ENCODE data around the gene CEBPB.
"Not testable (repeated sequence)": the region's sequence is repeated elsewhere in the genome, so short reads cannot be mapped to it uniquely, and the experiment has no call there.

The CEBPB gene

DNA sequence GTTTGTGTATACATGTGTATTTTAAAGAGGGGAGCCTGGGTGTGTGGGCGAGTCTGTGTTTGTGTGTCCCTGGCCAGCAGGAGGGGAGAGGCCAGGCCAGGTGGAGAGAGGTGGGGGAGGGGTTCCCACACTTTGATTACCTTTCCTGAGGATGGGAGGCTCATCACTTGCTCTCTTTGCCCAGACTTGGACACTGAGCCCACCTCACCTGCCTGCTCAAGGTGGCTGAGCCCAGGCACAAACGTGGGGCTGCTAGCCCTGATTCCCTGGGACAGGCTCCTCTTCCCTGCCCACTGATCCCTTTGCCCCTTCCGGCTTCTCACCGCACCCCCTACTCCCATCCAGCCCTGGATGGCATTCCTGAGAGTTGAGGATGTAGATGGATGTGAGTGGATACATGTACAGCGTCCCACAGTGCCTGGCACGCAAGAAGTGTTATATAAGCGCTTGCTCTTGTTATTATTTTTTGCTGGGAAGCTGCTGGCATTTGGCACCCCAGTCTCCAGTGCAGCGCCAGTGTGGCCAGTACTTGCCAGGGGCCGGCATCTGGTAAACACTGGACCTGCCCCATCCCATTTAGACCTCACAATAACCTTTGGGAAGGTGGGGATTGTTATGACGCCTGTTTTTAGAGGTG is 2.7 kb downstream of the CEBPB start:
- no peak for DNase-seq (ENCODE audit: low read depth, low spot score)

- no peak for DNase-seq (ENCODE audit: low read depth, low spot score)
Measured at GRCh38 chr20:50193836-50194421, 3.3 kb downstream of the CEBPB start.

- DNase-seq (ENCODE audit: low read depth, low spot score): no peak
Measured at GRCh38 chr20:50194422-50194830, 3.8 kb downstream of the CEBPB start.

DNA sequence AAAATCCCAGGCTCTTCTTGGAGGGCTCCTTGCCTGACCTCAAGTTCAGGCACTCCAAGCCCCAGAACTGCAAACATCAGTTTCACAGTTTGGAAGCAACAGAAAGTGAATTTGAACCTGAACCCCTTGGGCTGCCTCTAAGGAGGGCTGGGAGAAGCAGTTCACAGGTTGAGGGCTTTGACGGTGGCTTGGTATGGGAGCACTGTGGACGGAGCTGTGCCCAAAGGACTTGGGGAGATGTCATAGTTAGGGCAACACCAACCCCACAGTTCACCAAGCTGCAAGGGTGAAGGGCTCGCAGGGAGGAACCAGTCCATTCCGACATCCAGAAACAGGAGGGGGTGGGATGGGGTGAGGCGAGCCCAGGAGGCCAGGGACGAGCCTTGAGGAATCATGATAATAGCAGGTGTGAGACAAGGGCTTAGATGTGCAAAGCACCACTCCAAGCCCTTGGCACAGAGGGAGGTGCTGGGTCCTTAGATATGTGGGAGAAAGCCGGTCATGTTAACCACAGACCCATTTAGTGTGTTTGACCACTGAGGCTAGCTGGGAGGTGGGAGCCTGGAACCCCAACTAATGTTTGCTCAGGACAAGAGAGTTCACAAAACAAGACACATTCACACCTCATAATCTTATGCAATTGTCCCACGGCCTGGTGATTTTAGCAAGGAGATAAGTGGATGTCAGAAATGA is 4.3 kb downstream of the CEBPB start:
- no peak for DNase-seq (ENCODE audit: low read depth, low spot score)

DNA sequence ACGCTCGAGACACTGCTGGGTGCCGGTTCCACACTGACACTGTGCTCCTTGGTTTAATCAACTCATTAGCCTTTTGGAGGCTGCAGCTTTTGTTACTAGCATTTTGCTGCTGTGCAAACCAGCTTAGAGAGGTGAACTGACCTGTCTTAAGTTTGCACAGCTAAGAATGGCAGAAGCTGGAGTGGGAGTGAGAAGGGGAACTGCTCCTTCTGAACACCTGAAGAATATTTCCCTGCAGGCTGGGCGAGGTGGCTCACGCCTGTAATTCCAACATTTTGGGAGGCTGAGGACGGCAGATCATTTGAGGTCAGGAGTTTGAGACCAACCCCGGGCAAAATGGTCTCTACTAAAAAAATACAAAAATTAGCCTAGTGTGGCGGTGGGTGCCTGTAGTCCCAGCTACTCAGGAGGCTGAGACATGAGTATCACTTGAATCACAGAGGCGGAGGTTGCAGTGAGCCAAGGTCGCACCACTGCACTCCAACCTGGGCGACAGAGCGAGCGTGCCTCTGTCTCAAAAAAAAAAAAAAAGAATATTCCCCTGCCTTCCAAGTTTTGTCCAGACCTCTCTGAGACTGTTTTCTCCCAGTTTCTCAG is 5.0 kb downstream of the CEBPB start:
- no peak for DNase-seq (ENCODE audit: low read depth, low spot score)

DNA sequence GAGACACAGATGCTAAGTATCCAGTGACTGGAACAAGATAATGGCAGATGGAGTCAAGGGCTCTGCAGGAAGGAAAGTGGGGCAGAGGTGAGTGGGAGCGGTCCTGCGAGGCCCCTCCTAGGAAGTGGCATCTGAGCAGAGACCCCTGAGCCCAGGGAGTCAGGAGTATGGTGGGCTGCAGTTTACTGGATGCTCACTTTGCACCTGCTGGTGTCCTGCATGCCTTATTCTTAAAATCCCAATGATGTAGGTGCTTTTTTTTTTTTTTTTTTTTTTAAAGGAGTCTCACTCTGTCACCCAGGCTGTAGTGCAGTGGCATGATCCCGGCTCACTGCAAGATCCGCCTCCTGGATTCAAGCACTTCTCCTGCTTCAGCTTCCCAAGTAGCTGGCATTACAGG is 5.6 kb downstream of the CEBPB start:
- DNase-seq (ENCODE audit: low read depth, low spot score): no peak

DNA sequence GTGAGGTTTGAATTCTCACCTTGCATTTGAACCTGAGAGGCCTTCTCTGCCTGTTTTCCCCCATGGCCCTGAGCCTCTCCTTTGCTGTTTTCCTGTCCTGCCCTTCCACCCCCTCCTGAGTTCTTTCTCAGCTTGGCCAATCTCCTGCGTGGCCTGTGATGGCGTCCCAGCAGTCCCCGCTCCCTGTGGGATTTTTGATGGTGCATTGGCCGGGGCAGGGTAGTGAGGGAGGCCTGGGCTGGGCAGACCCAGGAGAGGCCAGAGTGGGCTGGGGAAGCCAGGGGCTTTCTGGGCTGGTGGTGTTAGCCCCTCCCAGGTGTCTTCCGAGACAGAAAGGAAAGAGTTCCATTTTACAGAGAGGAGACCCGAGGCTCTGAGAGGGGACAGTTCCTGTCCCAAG is 6.3 kb downstream of the CEBPB start:
- DNase-seq (ENCODE audit: low read depth, low spot score): no peak

DNA sequence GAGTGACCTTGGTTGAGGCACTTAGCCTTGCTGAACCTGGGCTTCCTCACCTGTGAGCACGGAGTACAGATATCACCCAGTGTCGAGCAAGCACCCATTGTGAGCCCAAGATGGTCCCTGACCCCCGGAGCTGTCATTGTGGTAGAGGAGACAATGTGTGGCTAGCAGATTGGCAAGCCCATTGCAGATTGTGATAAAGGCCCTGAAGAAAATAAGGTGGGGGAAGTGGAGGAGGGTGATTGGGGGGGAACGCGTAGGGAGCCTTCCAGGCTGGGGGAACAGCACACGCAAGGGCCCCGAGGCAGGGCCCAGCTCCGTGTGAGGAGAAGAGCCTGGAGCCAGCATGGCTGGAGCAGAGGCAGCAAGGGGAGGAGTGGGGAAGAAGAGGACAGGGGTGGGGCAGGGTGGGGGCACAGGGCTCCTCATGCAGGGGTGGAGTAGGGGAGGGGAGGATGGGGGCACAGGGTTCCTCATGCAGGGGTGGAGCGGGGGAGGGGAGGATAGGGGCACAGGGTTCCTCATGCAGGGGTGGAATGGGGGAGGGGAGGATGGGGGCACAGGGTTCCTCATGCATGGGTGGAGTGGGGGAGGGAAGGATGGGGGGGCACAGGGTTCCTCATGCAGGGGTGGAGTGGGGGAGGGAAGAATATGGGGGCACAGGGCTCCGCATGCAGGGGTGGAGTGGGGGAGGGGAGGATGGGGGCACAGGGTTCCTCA is 7.0 kb downstream of the CEBPB start:
- no peak for DNase-seq (ENCODE audit: low read depth, low spot score)

- no peak for DNase-seq (ENCODE audit: low read depth, low spot score)
Measured at GRCh38 chr20:50198180-50198666, 7.6 kb downstream of the CEBPB start.

GRCh38 chr20:50198716-50199115 is 8.1 kb downstream of the CEBPB start:
- DNase-seq (ENCODE audit: low read depth, low spot score): no peak

- DNase-seq (ENCODE audit: low read depth, low spot score): no peak
Measured at GRCh38 chr20:50199703-50200102, 9.1 kb downstream of the CEBPB start.

GRCh38 chr20:50200482-50201104 is 10.0 kb downstream of the CEBPB start:
- DNase-seq (ENCODE audit: low read depth, low spot score): no peak

DNA sequence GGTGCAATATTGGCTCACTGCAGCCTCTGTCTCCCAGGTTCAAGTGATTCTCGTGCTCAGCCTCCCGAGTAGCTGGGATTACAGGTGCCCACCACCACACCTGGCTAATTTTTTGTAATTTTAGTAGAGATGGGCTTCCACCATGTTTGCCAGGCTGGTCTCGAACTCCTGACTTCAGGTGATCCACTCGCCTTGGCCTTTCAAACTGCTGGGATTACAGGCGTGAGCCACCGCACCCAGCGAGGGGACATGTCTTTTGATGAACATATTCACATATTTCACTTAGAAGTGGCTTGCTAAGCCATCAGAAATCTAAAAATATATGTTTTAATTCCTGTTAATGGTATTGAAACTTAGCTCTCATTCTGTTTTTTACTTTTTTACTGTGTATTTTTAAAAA is 11.1 kb downstream of the CEBPB start:
- DNase-seq (ENCODE audit: low read depth, low spot score): not testable (repeated sequence)

GRCh38 chr20:50202677-50203076 is 12.0 kb downstream of the CEBPB start:
- DNase-seq (ENCODE audit: low read depth, low spot score): no peak

DNA sequence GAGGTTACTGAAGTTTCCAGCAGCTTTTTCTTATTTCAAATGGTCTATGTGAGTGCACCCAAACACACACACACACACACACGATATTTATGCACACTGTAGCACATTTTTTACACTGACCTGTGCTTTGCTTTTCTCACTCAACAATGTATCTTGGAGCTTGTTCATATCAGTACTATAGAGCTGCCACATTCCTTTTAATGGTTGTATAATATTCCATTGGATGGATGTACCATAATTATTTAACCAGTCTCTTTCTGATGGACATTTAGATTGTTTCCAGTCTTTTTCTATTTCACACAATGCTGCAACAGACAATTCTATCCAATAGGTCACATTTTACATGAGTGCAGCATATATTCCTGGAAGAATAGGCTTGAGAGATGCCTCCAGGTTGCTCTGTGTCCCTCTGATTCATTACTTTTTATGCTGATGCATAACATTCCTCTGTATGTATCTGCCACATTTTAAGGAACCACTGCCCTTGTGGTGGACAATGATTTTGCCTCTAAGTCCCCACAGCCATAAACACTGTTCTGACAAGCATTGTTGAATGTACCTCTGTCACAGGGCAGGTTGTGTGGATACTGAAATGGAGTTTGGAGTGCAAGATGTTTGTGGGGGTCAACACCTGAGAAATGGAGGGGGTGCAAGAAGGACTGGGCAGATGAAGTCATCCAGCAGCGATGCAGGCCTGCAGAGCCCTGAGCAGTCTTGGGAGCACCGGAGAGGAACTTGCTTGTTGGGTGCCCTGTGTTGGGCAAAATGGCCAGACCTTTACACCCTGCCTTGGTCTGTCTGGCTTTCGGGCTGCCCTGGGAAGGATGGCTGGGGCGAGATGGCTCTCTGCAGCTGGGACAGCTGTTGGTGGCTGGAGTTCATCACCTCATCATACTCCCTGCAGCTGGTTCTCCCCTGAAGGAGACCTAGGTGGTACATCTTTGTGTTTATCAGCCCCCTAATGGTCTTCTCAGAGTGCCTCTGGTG is 13.6 kb downstream of the CEBPB start:
- no peak for DNase-seq (ENCODE audit: low read depth, low spot score)

DNA sequence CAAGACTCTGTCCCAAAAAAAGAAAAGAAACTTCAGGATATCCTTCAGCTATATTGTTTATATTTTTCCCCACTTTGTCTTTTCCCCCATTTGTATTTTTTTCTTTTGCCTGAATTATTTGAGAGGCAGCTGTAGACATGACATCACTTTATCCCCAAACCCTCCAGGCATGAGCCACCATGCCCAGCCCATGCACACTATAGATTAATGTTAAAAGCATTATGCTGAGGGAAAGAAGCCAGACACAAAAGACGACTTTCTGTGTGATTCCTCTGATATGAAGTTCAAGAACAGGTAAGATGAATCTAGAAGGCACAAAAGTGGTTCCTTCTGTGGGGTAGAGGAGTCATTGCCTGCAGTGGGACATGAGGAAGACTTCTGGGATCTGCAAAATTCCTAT is 16.4 kb downstream of the CEBPB start:
- DNase-seq (ENCODE audit: low read depth, low spot score): no peak

GRCh38 chr20:50208085-50208491 is 17.5 kb downstream of the CEBPB start:
- DNase-seq (ENCODE audit: low read depth, low spot score): no peak

DNA sequence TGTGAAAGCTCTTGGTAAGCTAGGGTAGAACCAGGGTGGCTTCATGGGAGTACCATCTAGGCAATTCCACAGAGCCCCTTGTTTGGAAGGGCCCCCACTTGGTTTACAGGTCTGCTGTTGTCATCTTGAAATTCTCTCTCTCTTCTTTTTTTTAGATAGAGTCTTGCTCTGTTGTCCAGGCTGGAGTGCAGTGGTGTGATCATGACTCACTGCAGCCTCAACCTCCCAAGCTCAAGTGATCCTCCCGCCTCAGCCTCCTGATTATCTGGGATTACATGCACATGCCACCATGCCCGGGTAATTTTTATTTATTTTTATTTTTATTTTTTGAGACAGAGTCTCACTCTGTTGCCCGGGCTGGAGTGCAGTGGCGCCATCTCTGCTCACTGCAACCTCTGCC is 18.2 kb downstream of the CEBPB start:
- DNase-seq (ENCODE audit: low read depth, low spot score): not testable (repeated sequence)

DNA sequence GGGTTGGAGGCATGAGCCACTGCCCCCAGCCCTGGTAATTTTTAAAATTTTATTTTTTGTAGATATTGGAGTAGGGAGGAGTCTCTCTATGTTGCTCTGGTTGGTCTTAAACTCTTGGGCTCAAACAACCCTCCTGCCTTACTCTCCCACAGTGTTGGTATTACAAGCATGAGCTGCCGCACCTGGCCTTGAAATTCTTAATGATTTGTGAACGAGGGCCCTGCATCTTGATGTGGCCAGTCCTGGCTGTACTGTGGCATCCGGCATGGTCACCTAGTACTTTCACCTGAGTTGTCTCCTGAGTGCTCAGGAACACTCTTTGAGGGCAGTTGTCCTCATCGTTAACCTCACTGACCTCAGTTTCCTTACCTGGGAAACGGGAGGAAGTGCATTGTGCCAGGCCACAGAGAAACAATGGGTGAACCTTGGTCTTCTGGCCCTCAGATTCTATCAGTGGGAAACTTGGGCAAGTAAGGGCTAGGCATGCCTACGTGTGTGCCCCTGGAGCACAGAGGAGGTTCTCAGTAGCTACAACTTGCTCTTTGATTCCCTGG is 19.5 kb downstream of the CEBPB start:
- no peak for DNase-seq (ENCODE audit: low read depth, low spot score)

DNA sequence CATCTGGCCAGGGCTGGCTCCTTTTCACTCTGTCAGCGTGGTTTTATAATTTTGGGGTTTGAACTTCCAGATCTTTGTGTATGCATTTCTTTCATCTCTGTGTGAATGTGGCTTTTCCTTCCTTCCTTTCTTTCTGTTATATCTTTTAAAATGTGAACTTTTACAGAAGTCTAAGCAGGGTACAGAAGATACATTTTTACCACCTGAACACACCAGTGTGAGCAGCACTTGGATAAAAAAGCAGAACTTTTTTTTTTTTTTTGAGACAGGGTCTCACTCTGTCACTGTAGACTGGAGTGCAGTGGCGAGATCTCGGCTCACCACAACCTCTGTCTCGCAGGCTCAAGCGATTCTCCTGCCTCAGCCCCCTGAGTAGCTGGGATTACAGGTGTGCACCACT is 20.5 kb downstream of the CEBPB start:
- DNase-seq (ENCODE audit: low read depth, low spot score): no peak

All from brain pericyte (primary cell).